ENCODE measurements around the gene ZBED4. TPM values are rescaled to one million over a fixed set of nuclear protein-coding genes. Genes with fewer than 3 reads are reported as not detected.

ZBED4 gene
- total and polyA plus RNA-seq, 5 donors from 2014 or later, result 6.1 to 17.1 (median 6.9) TPM

Other genes starting within 250 kb of the ZBED4 start
- gene BRD1, start 26.0 kb upstream of the ZBED4 start, total RNA-seq, result 133 TPM
- gene BRD1, start 26.0 kb upstream of the ZBED4 start, polyA plus RNA-seq, result 1 to 10 TPM; 2.0 to 2.4 (median 2.2) TPM
- gene ALG12, start 64.6 kb downstream of the ZBED4 start, total RNA-seq, result 18.1 TPM
- gene ALG12, start 64.6 kb downstream of the ZBED4 start, polyA plus RNA-seq, result 10 to 100 TPM; 12.6 to 16.9 (median 15.0) TPM
- 37.8 TPM for gene CRELD2, start 64.8 kb downstream of the ZBED4 start, total RNA-seq
- gene CRELD2, start 64.8 kb downstream of the ZBED4 start, polyA plus RNA-seq, result 10 to 100 TPM; 22.4 to 38.2 (median 31.8) TPM
- 294 TPM for gene PIM3, start 106.9 kb downstream of the ZBED4 start, total RNA-seq
- 10 to 100 TPM; 34.0 to 47.1 (median 40.3) TPM for gene PIM3, start 106.9 kb downstream of the ZBED4 start, polyA plus RNA-seq
- gene IL17REL, start 158.9 kb downstream of the ZBED4 start, total RNA-seq, result 0.57 TPM
- under 1 TPM in 1 of 4 donors, not detected in 3; 0.07 TPM for gene IL17REL, start 158.9 kb downstream of the ZBED4 start, polyA plus RNA-seq
- gene TTLL8, start 204.5 kb downstream of the ZBED4 start, total RNA-seq, result not detected
- not detected for gene TTLL8, start 204.5 kb downstream of the ZBED4 start, polyA plus RNA-seq
- 1.1 TPM for gene MLC1, start 231.6 kb downstream of the ZBED4 start, total RNA-seq
- under 1 TPM in 3 of 4 donors, not detected in 1; 0.20 to 0.87 (median 0.28) TPM for gene MLC1, start 231.6 kb downstream of the ZBED4 start, polyA plus RNA-seq
- not detected for gene MOV10L1, start 236.2 kb downstream of the ZBED4 start, total RNA-seq
- gene MOV10L1, start 236.2 kb downstream of the ZBED4 start, polyA plus RNA-seq, result not detected

All from CD4-positive, CD25-positive, alpha-beta regulatory T cell (primary cell).